DMS 273 (cell line): ENCODE data around the gene ZNF609.
"Not testable (repeated sequence)": the region's sequence is repeated elsewhere in the genome, so short reads cannot be mapped to it uniquely, and the experiment has no call there.

Source experiments
- DNase-seq: peaks from one replicate; lab custom pipeline; 2025; ENCODE audit not compliant: unreplicated experiment; lab: John Stamatoyannopoulos, UW

The ZNF609 gene

DNA sequence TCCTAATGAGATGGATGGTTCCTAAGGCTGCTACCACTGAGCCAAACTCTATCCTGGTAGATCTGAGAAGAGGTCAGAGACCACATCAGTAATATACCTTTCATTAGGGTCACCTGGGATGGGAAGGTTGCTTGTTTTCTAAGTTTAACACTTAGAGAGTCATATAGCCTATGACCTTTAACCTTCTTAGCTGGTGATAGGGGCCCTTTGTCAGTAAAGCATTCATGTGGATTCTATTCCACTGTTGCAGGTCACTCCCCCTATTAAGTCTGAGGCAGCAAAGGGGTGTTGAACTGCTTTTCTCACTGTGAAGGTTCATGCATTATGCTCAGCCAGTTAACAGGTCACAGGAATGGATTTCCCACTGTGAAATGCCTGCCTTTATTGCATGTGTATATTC, 6.1 kb upstream of the ZNF609 start:
- no peak for DNase-seq

DNA sequence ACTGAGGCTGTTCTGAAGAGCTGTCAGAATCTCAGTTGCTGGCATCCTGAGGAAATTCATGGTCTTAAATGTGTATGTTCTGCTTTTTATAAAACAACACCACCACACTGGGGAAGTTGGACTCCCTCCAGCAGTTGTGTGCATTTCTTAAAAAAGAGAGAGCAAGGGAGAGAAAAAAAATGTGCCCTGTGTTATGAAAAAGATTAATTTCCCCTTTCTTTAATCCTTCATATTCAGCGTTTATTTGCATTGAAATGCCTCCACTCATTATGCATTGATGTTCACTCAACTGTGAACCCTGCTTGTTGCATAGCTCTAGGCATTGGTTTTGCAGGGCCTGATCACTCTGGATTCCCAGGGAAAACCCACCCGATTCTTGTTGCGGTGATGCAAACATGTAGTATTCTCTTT, 4.4 kb upstream of the ZNF609 start:
- no peak for DNase-seq

DNA sequence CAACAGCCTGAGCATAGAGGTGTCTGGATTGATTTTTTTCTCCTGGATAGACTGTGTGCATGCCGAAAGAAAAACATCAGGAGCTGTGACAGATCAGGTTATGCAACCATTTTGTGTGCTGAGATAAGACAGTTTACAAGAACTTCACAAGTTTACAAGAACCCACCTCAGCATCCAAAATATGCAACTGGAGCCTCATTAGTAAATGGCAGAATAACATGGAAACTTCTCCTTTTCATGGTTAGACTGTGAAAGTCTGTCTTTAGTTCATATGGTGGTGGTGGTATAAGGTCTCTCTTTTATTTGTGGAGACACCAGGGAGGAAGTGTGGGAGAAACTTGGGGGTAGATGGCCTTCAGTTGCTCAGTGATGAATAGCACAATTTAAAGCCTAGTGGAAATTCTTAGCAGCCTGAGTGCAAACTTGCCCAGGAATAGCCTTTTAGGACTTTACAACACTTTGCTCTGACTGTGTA, 3.7 kb upstream of the ZNF609 start:
- no peak for DNase-seq

DNA sequence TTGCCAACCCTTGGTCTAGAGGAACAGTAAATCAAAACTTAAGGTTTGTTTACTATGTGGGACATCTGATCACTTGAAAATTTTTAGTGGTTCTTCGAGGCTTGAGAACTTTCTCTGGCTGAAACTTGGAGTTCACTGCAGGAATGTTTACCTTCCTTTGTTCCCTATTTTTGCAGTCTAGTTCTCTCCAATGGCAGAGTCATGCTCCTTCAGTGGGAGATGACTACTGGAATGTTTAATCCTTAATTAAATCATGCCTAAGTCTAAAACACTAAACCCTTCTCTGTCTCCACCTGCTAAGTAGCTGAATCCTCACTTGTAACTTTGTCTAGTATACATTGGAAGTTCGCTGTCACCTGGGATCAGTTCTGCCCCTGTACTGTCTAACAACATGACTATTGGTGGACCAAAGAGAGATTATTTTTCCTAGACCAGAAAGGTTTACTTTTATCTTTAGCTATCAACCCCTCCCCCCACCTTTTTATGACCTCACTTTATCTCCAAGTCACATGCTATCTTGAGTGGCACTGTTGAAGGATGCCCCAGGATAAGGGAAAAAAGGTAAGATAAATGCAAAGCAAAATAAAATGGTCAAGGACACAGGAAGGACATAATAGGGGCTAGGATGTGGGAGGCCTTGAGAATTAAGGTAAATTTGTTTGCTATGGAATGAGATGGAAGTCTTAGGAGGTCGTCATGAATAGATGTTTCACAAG, 1.2 kb upstream of the ZNF609 start:
- no peak for DNase-seq

DNA sequence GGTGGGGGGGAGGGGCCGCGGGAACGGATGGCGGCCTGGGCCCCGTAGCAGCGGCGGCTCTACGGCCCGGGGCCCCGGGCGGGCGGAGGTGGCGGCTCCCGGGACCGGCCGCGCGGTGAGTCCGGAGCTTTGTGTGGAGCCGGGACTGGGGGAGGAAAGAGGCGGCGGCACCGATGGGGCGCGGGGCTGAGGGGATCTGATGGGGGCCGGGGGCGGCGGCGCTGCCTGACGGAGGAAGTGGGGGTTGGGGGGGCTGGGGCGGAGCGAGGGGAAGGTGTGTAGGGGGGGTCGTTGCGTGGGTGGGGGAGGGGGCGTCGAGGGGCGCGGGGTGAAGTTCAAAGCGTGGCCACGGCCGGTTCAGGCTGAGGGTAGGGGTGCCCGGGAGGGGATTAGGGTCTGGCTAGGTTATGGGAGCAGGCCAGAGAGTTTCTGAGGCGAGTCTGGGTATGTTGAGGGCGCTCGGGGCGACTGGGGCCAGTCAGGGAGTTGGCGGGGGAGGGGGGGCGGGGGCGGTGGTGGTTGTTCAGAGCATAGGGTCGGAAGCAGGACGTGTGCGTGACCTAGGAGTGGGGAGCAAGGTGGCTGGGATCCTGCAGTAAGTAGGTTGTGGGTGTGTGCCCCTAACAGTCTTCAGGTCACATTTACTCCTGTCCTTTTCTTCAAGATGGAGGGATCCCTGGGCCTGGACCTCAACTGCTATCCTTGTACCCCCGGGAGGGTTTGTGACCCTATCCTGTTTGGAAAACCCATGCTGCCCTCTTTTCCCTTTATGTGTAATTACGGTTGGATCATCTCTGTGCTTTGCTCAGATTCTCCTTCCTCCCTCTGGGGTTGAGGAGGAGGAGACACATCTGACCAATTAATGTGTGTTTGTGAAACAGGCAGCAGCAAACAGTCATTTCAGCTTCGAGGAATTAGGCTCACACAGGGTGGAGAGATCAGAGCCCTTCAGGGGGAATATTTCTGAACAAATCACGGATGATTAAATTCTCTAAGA, 644 bp downstream of the ZNF609 start:
- peak; percentile 78 for DNase-seq

DNA sequence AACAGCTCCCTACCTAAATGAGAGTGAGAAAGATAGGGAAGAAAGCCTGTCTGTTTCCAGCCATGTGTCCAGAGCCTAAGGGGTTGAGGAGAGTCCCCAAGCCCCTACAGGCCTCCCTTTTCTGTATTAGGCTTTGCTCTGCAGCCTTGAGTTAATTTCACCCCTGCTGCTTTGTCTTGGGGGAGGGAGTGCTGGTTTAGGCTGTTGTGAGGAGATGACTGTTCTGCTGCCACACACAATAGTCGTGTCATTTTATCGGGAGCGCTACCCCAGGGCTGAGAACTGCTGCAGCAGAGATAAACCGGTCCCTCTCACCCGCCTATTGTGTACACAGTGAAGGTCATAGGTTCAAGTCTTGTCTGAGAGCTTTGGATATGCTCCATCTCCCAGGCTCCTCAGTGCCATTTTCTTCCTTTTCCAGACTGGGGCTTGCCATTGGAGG, 1.4 kb downstream of the ZNF609 start:
- no peak for DNase-seq

DNA sequence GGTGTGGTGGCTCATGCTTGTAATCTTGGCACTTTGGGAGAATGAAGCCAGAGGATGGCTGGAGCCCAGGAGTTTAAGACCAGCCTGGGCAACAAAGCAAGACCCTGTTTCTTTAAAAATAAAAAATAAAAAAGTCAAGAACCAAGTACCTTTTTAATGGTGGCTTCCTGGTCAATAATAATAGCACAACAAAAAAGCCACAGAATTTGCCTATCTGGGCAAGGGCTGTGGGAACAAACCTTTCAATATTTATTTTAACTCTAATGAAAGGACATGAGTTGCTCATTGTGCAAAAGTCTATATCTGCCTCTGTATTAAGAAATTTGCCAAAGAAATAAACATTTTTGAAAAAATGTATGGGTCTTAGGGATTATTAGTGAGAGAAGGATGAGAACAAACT, 2.1 kb downstream of the ZNF609 start:
- DNase-seq, result no peak

DNA sequence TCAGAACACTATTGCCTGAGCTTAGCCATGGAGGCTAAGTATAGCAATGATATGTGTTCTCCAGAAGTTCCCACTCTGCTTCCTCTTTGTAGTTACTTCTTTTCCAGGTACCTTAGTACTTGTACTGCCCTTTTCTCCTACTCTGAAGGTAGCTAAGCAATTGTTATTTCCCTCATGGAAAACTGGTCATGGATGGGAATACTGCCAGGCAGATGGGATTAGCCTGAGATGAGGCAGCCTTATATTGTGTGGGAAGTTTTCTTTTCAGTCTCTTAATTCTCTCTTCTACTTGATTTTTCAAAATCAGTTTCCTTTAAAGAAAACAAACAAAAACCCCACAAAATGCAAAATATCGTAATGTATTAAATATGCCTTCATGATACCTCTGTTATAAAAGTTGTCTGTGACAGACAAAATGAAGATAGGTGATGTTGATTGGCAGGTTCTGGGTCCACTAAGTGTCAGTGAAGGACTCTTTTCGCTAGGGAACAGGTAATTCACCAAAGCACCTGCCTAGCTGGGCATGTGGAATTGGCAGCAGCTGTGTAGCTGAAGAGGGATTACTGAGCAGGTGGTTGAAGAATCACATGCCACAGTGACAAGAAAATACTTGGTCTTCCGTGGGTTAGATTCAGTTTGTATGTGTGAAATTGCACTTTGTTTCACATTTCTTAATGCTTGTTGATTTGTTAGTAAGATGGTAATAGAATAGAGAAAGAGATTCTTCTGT, 4.1 kb downstream of the ZNF609 start:
- DNase-seq, result peak; percentile 30

DNA sequence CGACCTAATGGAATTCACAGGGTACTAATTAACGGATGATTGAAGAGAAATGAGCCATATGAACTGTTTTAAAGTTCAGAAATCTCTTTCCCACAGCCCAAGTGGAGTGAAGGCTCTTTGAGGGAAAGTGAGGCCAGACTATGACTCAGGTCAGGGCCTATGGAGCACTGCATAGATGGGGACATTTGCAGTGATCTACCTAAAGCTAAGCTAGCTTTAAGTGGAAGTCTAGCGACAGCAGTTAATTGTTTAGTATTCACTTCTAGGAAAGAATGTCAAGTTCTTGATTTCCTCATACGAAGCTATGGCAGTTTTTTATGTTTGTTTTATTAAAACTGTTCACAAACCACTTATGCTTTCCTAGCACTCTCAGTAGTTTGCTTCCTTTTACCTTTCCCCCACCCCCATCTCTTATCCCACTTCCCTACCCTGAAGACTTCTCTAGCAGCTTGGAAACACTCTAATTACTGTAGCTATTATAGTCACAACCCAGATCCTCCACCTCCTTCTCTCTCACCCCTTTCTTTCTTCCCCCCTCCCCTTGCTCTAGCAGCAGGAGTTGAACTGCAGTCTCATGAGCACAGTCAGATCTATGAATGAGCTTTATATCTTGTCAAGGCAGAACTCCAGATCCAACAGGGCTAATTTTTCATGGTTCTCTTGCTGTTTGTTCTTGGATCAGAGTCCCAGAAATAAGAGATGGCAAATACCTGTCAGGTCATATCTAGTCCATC, 6.2 kb downstream of the ZNF609 start:
- DNase-seq, result no peak

DNA sequence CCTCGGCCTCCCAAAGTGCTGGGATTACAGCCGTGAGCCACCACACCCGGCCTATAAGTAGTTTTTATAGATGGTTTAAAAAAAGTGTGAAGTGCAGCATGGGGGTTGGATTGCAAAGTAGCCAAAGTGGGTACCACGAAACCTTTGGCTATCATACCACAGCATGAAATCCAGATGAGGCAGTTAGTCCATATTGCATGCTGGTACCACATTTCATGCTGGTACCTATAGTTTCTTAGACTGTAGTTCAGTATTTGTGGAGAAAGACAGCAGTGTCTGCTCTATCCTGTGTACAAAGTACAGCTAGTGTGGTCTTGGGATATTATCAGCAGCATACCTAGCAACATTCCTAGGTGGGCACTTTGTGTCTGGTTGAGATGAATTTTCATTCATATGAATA, 11.8 kb downstream of the ZNF609 start:
- no peak for DNase-seq

DNA sequence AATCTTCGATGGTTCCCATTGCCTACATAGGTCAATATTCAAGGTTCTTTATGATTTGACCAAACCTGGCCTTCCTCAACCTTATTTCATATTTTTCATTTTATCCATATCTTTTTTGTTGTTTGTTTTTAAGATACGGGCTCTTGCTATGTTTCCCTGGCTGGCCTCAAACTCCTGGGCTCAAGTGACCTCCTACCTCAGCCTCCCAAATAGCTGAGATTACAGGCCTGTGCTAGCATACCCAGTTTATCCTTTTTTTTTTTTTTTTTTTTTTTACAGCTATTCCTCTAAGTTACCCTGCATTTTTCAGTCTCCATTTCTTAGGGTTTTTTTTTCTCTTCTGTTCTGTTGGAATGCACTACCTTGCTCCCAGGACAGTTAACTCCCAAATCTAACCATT, 14.5 kb downstream of the ZNF609 start:
- DNase-seq, result no peak

DNA sequence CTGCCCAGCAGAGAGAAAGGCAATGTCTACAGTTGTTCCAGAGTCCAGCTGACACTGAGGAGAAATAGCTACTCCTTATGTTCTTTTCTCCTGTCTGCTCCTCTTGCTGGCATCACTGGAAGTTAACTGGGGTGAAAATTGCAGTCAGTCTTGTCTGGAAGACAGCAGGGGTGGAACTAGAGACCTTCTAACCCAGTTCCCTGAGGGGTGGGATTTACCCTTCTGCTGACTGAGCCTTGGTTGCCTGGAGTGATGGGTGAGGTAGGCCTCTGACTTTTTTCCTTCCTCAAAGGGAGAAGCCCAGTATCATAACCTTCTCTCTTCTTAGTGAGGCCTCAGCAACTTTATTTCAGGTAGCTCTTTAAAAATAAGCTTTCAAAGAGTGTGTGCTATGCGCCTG, 16.2 kb downstream of the ZNF609 start:
- no peak for DNase-seq

DNA sequence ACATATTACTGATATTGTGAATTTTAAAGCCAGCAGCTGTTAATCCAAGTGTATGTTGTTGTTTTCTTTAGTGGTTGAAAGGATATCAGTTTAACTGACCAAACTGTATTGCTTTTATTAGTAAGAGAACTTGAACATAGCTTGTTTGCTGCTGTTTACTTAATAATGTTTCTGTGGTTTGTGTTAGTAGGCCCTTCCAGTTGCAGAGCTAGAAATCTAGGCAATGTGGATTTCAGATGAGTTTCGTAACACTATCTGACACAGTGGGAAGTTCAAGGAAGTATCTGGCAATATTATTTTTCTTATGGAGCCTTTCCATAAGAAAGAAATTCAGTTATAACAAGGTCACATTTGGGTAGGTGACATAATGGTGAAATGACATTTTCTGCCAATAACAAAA, 18.5 kb downstream of the ZNF609 start:
- DNase-seq, result no peak

DNA sequence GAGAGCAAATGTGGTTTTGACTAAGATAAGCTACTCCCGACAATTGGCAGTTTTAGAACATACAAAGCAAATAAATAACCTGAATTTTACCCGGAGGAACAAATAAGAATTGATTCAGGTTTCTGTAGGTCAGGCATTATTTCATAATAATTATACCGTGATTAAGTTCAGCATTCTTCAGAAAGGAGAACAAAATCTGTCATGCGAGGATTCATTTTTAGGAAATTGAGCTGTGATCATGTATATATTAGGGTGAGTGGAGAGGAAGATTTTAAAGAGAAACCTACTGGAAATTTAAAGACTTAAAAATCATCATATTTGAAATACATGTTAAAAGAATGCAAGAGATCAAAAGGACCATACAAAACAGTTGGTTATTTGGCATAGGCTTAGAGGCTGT, 20.5 kb downstream of the ZNF609 start:
- no peak for DNase-seq

DNA sequence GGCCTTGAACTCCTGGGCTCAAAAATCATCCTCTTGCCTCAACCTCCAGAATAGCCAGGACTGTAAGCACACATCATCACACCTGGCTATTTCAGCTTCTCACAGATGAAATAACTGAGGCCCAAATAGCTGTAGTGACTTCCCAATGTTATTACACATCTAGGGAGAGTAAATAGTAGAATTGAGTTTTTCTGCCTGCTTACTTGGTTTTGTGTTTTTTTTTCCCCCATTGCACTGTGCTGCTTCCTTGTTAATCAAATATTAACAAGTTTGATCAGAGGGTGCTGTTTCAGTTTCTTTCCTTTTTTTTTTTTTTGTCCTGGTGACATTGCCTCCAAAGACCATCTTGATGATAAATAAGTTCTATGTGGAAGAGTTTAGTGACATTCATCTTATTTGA, 23.4 kb downstream of the ZNF609 start:
- no peak for DNase-seq

DNA sequence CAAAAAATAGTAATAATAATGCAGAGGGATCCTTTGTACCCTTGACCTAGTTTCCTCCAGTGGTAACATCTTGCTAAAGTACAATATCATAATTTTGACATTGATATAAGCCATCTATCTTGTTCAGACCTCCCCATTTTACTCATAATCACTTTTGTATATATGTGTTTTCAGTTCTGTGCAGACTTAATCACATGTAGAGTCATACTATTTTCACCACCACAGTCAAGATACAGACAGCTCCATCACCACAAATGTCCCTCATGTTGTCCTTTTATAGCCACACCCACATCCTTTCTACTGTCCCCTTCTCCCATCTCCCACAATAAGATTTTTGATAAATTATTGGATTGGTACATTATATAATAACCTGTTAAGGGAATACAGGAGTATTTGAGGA, 25.4 kb downstream of the ZNF609 start:
- no peak for DNase-seq

DNA sequence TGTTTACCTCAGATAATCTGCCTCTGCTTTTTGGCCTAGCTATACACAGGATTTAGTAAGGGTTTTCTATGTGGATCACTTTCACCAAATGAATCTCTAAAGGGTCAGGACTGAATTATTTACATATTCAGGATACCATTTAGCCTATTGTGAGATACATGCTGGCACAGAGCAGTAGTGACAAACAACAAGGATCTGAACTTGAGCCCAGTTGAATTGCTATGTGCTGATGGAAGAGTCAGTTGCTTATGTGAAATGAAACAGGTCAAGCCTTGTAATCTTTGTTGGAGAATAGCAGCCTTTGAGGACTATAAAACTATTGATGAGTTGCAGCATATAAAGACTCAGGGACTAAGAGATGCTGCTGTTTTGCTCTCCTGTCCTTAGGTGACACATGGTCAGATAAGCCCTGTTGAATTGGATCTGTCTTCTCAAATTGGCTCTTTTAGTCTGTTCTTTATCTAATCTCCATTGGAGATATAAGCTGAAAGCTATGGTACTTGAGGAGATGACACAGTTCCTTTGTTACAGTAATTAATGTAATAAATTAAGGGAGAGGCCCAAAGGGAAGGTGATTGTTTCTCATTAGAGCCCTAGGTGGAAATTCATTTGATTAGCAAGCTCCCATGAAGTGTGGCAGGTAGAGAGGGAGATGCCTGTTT, 30.4 kb downstream of the ZNF609 start:
- no peak for DNase-seq

DNA sequence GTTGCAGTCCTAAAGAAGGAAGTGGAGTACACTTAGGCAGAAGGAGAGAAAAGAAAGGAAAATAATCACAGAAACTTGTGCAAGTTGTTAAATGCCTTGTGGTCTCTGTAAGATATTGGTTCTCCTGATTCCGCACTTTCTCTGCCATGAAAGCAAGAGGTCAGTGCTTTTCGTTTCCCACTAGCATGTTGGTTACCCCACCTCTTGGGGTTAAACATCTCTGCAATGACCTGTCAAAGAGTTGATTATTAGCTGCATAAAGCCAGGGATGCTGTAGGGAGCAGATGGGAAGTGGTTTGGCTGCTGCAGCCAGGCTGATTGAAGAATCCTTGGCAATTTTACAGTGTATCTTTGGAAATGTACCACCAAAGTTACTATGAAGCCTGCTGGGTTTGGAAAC, 33.3 kb downstream of the ZNF609 start:
- DNase-seq, result peak; percentile 2

DNA sequence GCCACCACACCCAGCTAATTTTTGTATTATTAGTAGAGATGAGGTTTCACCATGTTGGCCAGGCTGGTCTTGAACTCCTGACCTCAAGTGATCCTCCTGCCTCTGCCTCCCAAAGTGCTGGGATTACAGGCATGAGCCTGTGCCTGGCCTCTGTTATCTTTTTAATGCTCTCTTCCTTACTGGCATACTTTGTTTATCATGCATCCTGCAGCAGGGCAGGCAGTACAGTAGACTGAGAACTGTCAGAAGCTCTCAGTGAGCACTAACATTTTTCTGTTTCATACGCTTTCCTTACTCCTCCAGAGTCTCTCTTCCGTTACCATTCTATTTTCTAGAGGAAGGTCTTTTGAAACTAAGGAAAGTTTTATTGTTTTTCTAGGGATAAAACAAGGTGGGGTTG, 35.6 kb downstream of the ZNF609 start:
- DNase-seq, result not testable (repeated sequence)

DNA sequence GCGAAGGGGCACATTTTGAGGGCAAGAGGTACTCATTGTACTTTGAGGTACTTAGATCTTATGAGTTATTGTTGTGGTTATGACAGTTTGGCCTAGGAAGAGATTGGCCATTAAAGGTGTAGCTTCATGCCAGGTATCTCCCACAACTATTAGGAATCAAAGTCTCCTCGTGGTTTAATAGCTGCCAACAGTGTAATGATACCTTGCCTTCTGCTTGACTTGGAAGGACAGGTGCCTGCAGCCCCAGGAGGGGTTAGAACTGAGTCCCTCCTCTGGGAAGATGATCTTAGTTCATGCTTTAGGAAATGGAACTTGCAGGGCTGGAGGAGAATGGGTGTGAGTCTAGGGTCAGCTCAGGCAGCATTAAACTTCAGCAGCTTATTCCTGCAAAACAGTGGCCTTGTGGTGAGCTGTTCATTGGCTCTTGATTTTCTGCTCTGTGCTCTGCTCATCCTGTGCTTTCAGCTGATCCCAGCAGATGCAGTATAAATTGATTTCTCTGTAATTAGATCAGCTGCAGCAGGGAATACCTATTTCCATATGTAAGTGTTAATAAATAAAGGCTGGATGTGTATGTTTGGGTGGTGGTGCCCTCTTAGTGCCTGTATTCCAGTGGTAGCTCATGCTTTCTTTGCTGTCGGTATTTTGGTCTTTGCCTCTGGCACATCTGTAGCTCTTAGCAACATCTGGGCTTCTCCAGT, 40.5 kb downstream of the ZNF609 start:
- no peak for DNase-seq
